ENCODE measurements around the gene AOC3. TPM values are rescaled to one million over a fixed set of nuclear protein-coding genes. Genes with fewer than 3 reads are reported as not detected.

AOC3 gene
- total and polyA plus RNA-seq, 2 of the 13 experiments (the other 11 are each of a cell fraction or from before 2014, with no cell fraction given): 8.7 to 51.7 TPM

DNA sequence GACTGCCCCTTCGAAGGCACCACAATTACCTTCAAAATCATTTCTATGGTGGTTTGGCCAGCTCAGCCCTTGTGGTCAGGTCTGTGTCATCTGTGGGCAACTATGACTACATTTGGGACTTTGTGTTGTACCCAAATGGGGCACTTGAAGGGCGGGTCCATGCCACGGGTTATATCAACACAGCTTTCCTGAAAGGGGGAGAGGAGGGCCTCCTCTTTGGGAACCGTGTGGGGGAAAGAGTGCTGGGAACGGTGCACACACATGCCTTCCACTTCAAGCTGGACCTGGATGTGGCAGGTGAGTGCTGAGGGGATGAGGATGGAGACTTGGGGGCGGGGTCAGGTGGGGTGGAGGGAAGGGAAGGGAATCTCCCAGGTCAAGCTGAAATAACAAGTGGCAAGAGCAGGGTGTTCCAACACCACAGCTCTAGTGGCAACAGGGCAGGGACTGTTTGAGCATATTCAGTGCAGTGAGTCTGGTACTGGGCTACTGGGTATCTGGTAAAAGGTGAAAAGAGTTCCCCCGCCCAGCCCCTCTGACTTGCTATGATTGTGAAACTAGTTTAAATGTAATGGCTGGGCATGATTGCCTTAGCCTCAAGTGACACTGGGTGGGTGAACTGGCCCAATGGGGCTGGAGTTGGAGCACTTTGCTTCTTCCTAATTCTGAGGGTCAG, 4.9 kb upstream of the AOC3 start:
- H3K4me1 ChIP-seq (ENCODE audit: insufficient read depth, low read length): peaks cover 26% of the 10 kb centered on the region

DNA sequence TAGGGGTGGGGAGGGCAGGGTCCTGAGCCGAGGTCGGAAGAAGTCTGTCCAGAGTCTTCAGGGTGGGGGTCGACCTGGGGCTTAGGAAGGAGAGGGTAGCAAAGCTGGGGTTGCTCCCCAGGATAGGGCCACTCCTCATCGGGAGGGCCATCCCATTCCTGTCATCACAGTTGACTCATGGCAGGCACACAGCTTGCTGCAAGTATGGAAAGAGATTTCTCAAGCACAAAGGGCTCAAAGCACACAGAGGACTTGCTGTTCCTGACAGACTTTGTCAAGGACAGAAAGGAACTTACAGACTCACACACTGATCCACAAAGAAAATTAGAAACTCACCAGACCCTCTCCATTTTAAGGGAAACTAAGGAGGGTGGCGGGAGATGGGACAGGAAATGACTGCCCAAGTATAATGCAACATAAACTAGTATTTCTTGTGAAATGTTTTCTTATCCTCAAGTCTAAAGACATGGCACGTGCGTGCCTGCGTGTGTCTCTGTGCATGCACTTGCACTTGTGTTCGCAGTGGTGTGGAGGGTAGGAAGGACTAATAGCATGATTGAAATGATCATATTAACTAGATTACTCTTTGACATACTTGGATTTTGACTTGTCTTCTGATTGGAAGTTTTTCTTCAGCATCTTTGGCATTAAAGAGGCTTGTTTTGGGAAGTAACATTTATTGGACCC, 4.3 kb upstream of the AOC3 start:
- Histone ChIP-seq H3K4me2 (ENCODE audit: low read depth, low read length) (no peak overlapping the region), H3K4me3 (replicated peaks in 1 of 3; ENCODE audit: insufficient read depth in 1 of 3, low read depth in 2 of 3, low read length in 3 of 3) (no peak overlapping the region), H3K79me2 (ENCODE audit: insufficient read depth, low read length) (no peaks in the 10 kb centered on the region), H3K27ac (ENCODE audit: extremely low read length, insufficient read depth, low read length) (peak overlapping the region; percentile 9), H3K27me3 (ENCODE audit: control insufficient read depth in 1 of 2, insufficient read depth in 2 of 2, low read length in 2 of 2) (no peaks in the 10 kb centered on the region), H3K9me3 (ENCODE audit: low read length) (no peaks in the 10 kb centered on the region), H3K9ac (ENCODE audit: insufficient read depth, low read depth, low read length) (no peak overlapping the region), H4K20me1 (ENCODE audit: insufficient read depth, low read length) (no peaks in the 10 kb centered on the region), H2AFZ (ENCODE audit: low read length) (no peak overlapping the region), H3K36me3 (replicated peaks in 1 of 2; ENCODE audit: control insufficient read depth in 1 of 2, insufficient read depth in 2 of 2, low read length in 2 of 2) (peaks cover 26 to 39% of the 10 kb centered on the region in 2 experiments), H3K4me1 (ENCODE audit: insufficient read depth, low read length) (peaks cover 33% of the 10 kb centered on the region)
- intact Hi-C loops (cut with micrococcal nuclease; ENCODE audit: unreplicated experiment): no loop called here
- in situ Hi-C loops (cut with HindIII; ENCODE audit: extremely low pct_ligation_motif_present, low pct_unique_long_range_greater_than_20kb): loop anchor here (10.0 kb wide), 1 partner anchor 138 kb away; the partner anchor contains the start of genes PTGES3L and RUNDC1
- ChIA-PET POLR2A (interaction anchor here (1.0 to 5.0 kb wide), 7 partner anchors 8 to 90 kb away, joined by 3 to 39 read pairs (median 10); partner anchors contain the start of gene BECN1), CTCF (ENCODE audit: low intra/inter-chr PET ratio, low total read pairs) (no interaction called here)
- FAIRE-seq (peak; percentile 53), DNase-seq (ENCODE audit: low spot score) (peak; percentile 23), ATAC-seq (peak; percentile 14)
- BruUV-seq (replicated peaks): no TSS peak
- 81% methylated on average over 8 of the region's 9 CpGs for WGBS (ENCODE audit: low lambda C conversion rate)
- TF ChIP-seq ZNF792 (CRISPR knock-in tag; IDR thresholded peaks at IDR 0.05): no peak
- no peak for TF ChIP-seq ZNF768 (CRISPR knock-in tag; IDR thresholded peaks at IDR 0.05)
- TF ChIP-seq, protein P1, sequence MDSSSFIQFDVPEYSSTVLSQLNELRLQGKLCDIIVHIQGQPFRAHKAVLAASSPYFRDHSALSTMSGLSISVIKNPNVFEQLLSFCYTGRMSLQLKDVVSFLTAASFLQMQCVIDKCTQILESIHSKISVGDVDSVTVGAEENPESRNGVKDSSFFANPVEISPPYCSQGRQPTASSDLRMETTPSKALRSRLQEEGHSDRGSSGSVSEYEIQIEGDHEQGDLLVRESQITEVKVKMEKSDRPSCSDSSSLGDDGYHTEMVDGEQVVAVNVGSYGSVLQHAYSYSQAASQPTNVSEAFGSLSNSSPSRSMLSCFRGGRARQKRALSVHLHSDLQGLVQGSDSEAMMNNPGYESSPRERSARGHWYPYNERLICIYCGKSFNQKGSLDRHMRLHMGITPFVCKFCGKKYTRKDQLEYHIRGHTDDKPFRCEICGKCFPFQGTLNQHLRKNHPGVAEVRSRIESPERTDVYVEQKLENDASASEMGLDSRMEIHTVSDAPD (CRISPR knock-in tag; IDR thresholded peaks at IDR 0.05): no peak
- TF ChIP-seq, protein P2, sequence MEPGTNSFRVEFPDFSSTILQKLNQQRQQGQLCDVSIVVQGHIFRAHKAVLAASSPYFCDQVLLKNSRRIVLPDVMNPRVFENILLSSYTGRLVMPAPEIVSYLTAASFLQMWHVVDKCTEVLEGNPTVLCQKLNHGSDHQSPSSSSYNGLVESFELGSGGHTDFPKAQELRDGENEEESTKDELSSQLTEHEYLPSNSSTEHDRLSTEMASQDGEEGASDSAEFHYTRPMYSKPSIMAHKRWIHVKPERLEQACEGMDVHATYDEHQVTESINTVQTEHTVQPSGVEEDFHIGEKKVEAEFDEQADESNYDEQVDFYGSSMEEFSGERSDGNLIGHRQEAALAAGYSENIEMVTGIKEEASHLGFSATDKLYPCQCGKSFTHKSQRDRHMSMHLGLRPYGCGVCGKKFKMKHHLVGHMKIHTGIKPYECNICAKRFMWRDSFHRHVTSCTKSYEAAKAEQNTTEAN (CRISPR knock-in tag; conservative IDR thresholded peaks at IDR 0.05): no peak
- no peak for TF ChIP-seq PCBP2 (optimal IDR thresholded peaks at IDR 0.05; ENCODE audit: low read depth, low read length, poor library complexity, severe bottlenecking)
- TF ChIP-seq, protein P3, sequence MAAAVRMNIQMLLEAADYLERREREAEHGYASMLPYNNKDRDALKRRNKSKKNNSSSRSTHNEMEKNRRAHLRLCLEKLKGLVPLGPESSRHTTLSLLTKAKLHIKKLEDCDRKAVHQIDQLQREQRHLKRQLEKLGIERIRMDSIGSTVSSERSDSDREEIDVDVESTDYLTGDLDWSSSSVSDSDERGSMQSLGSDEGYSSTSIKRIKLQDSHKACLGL (CRISPR knock-in tag; IDR thresholded peaks at IDR 0.05): no peak
- 0 out of 2 replicates have a peak, but pooled peaks have one; percentile 29 for TF ChIP-seq AKAP8 (CRISPR knock-in tag; IDR thresholded peaks at IDR 0.05)
- 0 out of 2 replicates have a peak, but pooled peaks have one; percentile 0 for TF ChIP-seq SMC3 (IDR thresholded peaks at IDR 0.05; ENCODE audit: low read length)
- TF ChIP-seq HDAC6 (IDR thresholded peaks at IDR 0.05; ENCODE audit: low read depth, low read length): no peak
- TF ChIP-seq CEBPB (IDR thresholded peaks at IDR 0.05; ENCODE audit: borderline replicate concordance, low read depth, low read length): peak; percentile 49; the same call in 1 of the 2 replicates
- no peak for TF ChIP-seq FOXM1 (CRISPR knock-in tag; IDR thresholded peaks at IDR 0.05)

More for the DNA sequence above, 4.9 kb upstream of the AOC3 start:
- Histone ChIP-seq H3K4me3 (replicated peaks in 1 of 3; ENCODE audit: insufficient read depth in 1 of 3, low read depth in 2 of 3, low read length in 3 of 3) (no peak overlapping the region), H3K4me2 (ENCODE audit: low read depth, low read length) (no peak overlapping the region), H3K9ac (ENCODE audit: insufficient read depth, low read depth, low read length) (no peak overlapping the region), H3K27me3 (ENCODE audit: control insufficient read depth in 1 of 2, insufficient read depth in 2 of 2, low read length in 2 of 2) (no peaks in the 10 kb centered on the region), H3K27ac (ENCODE audit: extremely low read length, insufficient read depth, low read length) (no peak overlapping the region), H4K20me1 (ENCODE audit: insufficient read depth, low read length) (no peaks in the 10 kb centered on the region), H3K79me2 (ENCODE audit: insufficient read depth, low read length) (no peaks in the 10 kb centered on the region), H2AFZ (ENCODE audit: low read length) (no peak overlapping the region), H3K36me3 (replicated peaks in 1 of 2; ENCODE audit: control insufficient read depth in 1 of 2, insufficient read depth in 2 of 2, low read length in 2 of 2) (peaks cover 32 to 46% of the 10 kb centered on the region in 2 experiments), H3K9me3 (ENCODE audit: low read length) (no peaks in the 10 kb centered on the region)
- in situ Hi-C loops (cut with HindIII; ENCODE audit: extremely low pct_ligation_motif_present, low pct_unique_long_range_greater_than_20kb): loop anchor here (10.0 kb wide), 1 partner anchor 139 kb away; the partner anchor contains the start of genes PTGES3L and RUNDC1
- BruUV-seq (replicated peaks): no TSS peak
- WGBS (ENCODE audit: low lambda C conversion rate): 93% methylated on average over 7 of the region's 7 CpGs
- ChIA-PET POLR2A (interaction anchor here (1.0 to 5.0 kb wide), 8 partner anchors 9 to 91 kb away, joined by 3 to 39 read pairs (median 8); partner anchors contain the start of gene BECN1), CTCF (ENCODE audit: low intra/inter-chr PET ratio, low total read pairs) (no interaction called here)
- FAIRE-seq: no peak
- intact Hi-C loops (cut with micrococcal nuclease; ENCODE audit: unreplicated experiment): no loop called here
- TF ChIP-seq TCF12 (IDR thresholded peaks at IDR 0.05) (no peak), TCF12 (CRISPR knock-in tag; IDR thresholded peaks at IDR 0.05) (0 out of 2 replicates have a peak, but pooled peaks have one; percentile 21), ZNF34 (CRISPR knock-in tag; IDR thresholded peaks at IDR 0.05; ENCODE audit: borderline replicate concordance) (no peak), ZC3H13 (CRISPR knock-in tag; IDR thresholded peaks at IDR 0.05) (0 out of 2 replicates have a peak, but pooled peaks have one; percentile 16)
- no peak for DNase-seq (ENCODE audit: low spot score)
- ATAC-seq: no peak

All from HepG2 (cell line).